ENCODE data around the gene CSF2RB.

Gene CSF2RB

DNA sequence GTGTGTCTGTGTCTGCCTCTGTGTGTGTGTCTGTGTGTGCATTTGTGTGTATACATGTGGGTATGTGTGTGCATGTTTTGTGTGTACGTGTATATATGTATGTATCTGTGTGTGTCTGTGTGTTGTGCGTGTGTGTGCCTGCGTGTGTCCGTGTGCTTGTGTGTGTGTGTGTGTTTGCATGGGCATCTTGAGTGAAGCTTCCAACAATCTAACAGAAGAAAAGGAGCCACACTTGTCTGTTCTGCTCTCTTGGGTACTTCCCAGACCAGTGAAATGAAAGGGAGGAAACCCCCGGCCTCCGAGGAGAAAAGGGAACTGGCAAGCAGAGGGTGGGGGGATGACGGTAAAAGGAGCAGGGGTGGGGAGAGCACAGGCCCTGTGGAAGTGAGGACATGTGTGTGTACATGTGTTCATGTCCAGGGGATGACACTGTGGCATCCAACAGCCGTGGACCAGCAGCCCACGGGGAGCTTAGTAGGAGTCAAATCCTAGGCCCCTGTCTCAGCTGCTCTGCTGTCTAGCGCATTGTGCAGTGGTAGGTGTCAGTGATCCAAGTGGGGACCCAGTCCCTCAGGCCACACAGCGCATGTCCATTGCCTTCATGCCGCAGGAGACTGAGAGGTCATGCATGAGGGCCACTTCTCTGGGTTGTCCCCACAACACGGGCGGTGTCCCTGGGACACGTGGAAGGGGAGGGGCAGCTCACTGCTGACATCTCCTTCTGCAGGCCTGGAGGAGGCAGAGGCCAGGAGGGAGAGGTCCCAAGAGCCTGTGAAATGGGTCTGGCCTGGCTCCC lies 8.1 kb downstream of the CSF2RB start:
- DNase-seq (ENCODE audit: low spot score) = no peak

DNA sequence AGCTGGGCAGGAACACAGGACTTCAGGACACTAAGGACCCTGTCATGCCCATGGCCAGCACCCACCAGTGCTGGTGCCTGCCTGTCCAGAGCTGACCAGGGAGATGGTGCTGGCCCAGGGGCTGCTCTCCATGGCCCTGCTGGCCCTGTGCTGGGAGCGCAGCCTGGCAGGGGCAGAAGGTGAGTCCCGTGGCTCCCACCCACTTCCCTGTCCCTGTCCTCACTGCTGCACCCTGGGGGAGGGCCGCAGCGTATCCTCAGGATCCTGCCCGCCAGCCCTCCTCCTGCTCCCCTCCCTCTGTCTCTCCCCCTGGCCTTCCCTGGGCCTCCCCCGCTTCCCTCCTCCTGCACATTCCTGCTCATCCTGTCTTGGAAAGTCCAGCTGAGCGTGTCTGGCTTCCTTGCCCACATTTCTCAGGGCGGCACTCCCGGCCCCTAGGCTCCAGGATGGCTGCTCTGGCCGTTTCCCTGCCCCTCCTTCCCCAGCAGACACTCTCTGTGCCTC lies 8.7 kb downstream of the CSF2RB start:
- no peak for DNase-seq (ENCODE audit: low spot score)

DNA sequence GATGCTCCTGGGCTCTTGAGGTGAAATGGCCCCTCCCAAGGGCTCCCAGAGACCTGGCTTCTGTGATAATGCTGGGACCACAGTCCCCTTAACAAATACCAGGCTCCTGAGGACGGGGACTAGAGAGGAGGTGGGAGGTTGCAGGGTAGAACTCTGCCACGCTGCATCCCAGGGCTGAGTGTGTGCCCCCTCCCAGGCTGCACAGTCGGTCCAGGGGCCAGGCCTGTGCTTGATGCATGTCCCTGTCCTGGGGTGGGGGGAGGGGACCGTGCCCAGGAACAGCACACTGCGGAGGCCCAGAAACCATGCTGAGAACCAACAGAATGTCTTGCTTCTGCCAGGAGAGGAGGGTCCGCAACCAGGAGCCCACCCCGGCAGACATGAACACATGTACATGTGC lies 9.3 kb downstream of the CSF2RB start:
- DNase-seq (ENCODE audit: low spot score) = no peak

DNA sequence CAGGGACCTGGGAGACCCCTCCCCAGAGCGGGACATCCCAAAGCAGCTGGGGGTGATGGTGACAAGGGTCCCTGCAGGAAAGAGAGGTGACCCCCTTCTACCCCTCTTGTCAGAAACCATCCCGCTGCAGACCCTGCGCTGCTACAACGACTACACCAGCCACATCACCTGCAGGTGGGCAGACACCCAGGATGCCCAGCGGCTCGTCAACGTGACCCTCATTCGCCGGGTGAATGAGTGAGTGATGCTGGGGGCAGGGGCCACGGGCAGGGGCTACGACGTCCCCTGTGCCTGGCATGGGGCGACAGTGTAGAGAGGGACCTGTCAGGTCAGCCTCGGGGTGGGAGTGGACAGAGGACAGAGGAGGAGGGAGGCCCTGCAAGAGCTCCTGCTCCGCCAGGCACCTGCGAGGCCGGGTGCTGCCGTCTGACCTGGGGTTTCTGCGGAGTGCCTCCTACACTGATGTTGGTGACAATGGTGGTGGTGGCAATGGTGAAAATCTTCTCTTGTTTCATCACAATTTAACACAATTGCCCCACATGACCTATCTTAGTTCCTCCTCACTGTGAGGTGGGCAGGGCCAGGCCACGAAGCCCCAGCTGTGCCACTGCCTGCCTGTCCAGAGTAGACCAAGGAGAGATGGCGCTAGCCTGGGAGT lies 9.8 kb downstream of the CSF2RB start:
- no peak for DNase-seq (ENCODE audit: low spot score)

DNA sequence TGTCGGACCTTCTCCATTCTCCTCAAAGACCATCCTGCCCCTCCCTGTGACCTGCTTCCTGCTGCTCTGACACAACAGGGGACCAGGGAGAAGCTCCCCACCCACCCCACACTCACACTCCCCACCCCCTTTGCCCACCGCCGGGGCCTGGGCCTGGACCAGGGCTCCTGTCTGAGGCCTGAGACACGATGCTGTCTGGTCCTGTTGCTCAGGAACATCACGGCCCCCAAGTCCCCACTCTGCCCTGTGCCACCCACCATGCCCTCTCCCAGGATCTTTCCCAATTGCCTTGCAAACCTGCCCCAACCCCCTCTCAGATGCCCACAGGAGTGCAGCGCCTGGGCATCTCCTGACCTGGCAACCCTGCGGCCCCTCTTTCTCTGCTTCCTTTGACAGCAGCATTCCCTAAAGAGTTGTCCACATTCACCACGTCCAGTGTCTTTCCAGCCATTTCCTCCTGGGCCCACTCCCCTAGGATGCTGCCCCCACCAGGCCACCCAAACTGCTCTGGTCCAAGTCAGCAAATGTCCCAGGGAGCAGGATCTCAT lies 10.8 kb downstream of the CSF2RB start:
- DNase-seq (ENCODE audit: low spot score) = no peak

DNA sequence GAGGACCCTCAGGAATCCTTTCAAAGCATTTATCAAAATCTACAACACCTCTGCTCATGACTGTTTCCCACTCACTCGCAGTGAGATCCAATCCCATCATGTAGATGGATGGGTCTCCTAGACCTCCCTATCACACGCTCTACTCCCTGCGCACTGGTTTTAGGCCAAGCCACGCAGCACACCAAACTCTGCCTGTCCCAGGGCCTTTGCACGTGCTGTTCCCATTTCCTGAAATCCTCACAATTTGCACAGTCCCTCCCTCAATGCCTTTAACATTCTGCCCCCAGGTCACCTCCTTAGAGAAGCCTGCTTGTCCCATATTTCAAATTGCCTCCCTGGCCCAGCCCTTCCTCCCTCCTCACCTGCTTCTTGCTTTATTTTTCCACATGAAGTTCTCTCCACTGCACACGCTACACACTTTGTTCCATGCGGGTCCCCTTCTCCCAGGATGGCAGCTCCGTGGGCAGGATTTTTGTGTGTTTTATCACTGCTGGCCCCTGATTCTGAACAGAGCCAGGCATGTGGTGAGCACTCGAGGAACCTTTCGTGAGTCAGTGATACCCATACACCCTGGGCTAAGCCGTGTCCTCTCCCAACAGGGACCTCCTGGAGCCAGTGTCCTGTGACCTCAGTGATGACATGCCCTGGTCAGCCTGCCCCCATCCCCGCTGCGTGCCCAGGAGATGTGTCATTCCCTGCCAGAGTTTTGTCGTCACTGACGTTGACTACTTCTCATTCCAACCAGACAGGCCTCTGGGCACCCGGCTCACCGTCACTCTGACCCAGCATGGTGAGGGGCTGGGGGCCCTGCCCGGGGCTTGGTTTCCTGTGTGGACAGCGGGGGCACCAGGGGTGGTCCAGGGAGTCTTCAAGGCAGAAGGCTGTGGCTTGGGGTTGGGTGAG lies 12.2 kb downstream of the CSF2RB start:
- DNase-seq (ENCODE audit: low spot score) = no peak

DNA sequence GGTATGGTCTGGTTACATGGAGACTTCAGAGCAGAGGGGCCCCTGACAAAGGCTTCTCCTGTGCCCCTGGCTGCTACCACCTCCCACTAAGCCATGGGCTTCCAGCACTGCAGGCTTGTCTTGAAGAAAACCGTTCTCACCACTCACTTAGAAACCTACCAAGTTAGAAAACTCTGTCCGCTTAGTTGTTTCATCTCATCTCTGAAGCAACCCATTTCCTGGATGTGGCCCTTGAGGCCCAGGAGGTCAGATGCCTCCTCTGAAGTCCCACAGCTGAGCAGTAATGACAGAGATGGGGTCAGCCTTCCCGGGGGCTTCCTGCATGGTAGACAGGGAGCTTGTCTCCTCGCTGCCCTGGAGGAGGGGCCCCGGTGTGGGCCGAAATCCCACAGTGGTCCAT lies 12.9 kb downstream of the CSF2RB start:
- DNase-seq (ENCODE audit: low spot score) = no peak

DNA sequence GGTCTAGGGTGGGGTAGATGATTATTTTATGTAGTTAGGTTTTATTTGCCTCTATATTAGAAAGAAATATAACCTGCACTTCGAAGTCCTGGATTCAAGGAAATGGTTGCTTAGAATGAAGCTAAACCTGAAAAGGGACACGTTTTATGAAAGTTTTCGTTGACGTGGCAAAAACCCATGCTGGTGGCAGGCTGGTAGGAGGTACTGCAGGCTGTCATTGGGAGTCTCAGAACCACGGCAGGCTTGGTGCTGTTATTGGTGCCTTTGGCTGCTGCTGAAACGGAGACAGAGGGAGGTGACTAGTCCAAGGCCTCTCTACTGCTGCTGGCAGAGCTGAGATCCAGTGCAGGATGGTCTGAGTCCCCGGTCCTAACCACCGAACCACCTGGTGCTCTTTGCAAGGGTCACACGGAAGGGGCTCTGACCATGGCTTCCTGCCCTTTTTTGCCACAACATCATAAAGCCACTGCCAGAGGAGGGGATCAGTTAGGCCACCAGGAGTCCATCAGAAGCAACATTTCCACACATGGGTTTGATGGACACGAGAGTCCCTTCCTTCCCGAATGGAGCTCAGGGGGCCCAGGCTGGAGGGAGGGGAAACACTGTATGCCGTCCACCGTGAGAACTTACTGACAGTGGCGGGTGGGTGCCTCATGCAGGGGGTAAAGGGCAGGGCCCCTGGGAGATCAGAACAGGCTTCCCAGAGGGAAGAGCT lies 13.4 kb downstream of the CSF2RB start:
- no peak for DNase-seq (ENCODE audit: low spot score)

DNA sequence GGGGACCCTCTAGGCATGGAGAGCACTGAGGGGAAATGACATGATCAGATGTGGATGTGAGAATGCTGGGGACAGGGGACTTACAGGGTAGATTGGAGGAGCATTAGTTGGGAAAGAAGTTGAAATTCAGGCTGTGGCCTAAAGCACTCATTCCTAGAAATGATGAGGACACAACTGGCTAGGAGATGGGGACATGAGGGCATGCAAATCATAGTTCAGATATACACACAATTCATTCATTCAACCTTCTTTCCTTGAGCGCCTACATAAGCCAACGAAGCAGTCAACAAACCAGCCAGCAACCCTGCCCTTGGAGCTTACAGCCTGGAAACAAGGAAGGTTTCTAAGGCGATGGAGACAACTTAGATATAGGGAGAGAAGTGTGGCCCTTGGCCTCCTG lies 14.2 kb downstream of the CSF2RB start:
- no peak for DNase-seq (ENCODE audit: low spot score)

DNA sequence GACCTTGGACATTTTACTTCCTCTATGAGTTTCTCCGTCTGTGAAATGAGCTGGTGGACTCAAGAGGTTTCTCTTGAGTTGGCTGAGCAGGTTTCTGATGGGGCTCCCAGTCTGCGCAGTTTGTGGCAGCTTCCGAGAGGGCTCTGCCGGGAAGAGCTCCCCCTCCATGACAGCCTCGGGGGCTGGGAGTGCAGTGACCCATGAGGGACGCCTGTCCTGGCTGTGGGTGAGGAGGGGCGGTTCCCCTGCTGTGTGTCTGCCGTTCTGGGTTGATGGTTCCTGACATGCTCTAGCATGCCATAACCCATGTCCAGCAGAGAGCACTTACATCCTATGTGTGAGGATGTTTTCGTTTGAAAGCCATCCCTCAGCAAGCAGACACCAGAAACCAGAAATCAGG lies 14.8 kb downstream of the CSF2RB start:
- DNase-seq (ENCODE audit: low spot score) = no peak

DNA sequence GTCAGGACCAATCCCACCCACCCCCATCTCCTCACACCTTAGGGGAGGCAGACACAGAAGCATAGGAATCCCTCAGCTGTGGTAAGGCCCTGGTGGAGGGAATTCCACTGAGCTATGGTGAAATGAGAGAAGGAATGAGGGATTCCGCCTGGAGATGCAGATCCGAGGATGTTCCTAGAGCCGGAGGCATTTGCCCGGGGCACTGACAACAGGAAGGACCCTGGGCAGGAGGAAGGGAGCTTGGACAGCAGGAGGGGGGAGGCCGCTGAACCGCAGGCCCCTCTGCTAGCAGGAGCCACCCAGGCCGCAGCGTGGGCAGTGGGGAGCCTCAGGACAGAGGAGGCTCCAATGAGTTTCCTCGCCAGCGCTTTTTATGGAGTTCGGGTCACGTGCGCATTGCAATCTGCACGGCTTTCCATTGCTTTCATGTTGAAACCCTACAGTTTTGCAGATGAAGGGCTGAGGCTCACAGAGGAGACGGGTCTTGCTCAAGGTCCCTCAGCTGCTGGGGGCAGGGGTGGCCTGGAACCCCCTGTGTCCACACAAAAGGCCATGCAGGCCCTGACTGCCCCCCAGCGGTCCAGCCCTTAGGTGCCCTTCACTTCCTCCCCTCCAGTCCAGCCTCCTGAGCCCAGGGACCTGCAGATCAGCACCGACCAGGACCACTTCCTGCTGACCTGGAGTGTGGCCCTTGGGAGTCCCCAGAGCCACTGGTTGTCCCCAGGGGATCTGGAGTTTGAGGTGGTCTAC lies 15.5 kb downstream of the CSF2RB start:
- no peak for DNase-seq (ENCODE audit: low spot score)

DNA sequence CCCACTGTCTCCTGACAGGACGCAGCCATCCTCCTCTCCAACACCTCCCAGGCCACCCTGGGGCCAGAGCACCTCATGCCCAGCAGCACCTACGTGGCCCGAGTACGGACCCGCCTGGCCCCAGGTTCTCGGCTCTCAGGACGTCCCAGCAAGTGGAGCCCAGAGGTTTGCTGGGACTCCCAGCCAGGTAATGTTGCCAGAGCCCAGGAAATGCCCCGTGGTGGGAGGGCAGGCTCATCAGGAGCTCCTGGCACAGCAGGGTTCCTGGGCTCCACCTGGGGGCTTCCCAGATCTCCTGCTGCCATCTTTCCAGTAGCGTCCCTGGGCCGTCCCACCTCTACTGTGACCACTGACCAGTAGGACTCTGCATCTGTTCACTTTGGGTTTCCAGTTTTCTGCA lies 16.2 kb downstream of the CSF2RB start:
- DNase-seq (ENCODE audit: low spot score) = no peak

DNA sequence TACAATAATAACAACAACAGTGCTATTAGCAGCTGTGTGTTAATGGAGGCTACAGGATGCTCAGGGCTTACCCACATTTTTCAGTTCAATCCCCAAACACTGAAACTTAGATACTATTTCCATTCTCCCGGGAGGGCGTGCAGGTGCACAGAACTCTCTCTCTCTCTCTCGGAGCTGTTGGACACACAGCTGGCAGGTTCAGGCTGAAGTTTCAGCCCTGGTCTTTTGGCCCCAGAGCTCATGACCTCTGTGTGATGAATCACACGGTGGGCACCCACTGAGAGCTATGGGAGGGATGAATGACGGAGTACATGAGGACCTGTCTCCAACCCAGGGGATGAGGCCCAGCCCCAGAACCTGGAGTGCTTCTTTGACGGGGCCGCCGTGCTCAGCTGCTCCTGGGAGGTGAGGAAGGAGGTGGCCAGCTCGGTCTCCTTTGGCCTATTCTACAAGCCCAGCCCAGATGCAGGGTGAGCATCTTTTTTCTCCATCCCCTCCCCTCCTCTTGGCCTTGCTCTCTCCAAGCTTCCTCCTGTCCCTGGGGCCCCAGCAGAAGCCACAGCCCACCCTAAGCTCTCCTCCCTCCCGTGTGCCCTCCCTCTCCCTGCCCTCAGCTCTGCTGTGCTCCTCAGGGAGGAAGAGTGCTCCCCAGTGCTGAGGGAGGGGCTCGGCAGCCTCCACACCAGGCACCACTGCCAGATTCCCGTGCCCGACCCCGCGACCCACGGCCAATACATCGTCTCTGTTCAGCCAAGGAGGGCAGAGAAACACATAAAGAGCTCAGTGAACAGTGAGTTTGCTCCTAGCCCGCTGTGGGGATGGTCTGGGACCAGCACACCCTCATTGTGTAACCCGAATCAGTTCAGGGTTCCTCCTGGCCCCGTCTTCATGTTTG lies 16.9 kb downstream of the CSF2RB start:
- no peak for DNase-seq (ENCODE audit: low spot score)

DNA sequence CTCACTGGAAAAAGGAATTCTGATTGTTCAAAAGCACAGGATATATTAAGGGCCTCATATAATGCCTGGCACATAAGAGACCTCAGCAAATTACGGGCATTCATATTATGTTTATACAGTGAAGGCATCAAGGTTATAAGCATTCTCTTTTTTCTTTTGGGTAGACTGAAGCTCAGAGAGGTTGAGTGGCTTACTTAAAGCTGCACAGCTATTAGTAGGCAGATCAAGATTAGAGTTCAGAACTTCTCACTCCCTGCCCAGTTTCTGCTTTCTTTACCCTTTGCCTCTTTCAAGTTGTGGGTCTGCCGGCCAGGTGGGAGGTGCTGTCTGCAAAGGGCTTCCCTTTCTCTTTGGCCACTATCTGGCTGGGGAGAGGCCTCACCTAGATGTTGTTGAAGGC lies 18.0 kb downstream of the CSF2RB start:
- DNase-seq (ENCODE audit: low spot score) = no peak

DNA sequence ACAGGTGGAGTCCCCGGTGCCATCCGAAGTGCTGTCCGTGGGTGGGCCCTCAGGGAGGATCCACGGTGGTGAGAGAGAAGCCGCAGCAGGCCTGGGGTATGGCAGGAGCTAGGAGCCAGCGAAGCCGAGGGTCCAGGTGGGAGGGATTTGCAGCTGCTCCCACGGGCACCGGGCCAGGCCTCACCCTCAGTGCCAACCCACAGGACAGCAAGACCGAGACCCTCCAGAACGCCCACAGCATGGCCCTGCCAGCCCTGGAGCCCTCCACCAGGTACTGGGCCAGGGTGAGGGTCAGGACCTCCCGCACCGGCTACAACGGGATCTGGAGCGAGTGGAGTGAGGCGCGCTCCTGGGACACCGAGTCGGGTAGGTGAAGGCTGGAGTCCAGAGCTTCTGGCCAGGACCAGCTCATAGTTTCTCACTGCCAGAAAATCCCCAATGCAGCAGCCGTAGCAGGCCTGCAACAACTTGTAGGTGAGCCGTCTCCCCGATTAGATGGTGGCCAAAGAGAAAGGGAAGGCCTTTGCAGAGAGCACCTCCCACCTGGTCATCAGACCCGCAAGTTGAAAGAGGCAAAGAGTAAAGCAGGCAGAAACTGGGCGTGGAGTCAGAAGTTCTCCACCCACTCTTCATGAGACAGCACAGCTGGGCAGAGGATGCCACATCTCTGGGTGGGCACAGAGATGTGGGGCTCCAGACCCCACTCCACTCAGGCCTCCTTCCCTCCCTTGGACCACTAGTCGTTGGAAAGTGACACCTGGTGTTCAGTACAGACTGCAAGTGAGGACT lies 20.4 kb downstream of the CSF2RB start:
- no peak for DNase-seq (ENCODE audit: low spot score)

DNA sequence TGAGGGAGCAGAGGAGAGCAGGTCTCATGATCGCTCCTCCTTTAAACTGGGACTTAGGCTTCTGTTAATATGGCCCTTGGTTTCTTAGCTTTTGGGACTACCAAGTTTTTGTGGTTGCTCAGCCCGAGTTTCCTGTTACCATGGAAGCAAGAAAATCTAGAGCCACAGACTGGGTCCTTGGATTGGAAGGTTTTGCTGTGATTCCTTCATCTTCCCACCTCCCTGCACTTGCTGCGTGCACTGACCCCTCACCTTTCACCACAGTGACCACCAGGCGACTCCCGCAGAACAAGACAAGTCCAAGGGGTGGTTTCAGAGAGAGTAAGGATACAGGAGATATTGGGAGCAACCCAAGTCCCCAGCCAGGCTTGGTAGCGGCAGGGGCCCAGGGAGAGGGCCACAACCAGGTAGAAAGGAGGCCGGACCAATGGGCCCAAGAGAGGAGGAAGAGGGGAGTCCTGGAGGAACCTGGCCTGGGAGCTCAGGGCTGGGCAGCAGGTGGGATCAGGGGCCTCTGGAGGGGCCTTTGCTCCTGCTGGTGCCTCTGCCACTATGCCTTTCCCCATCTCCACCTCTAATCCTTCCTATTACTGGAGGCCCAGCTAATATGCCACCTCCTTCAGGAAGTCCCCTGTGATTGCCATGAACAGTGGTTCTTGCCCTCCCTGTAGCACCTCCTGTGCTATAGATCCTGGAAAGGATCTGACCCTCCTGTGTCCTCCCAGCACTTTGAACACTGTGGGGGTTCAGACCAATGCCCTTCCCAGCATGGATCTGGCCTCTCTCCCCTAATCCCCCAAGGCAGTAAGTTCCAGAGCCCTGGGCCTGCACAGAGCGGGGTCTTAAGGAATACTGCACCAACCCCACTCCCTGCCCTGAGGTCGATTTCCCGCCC lies 21.2 kb downstream of the CSF2RB start:
- DNase-seq (ENCODE audit: low spot score) = no peak

DNA sequence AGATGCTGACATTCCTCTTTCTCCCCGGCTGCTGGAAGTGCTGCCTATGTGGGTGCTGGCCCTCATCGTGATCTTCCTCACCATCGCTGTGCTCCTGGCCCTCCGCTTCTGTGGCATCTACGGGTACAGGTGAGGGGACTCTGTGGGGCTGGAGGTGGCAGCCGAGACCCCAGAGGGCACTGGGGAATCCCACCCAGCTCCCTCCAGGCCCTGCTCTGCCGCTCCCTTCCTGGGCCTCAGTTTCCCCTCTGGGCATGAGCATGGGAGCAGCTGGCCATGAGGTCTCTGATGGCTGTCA lies 21.8 kb downstream of the CSF2RB start:
- no peak for DNase-seq (ENCODE audit: low spot score)

DNA sequence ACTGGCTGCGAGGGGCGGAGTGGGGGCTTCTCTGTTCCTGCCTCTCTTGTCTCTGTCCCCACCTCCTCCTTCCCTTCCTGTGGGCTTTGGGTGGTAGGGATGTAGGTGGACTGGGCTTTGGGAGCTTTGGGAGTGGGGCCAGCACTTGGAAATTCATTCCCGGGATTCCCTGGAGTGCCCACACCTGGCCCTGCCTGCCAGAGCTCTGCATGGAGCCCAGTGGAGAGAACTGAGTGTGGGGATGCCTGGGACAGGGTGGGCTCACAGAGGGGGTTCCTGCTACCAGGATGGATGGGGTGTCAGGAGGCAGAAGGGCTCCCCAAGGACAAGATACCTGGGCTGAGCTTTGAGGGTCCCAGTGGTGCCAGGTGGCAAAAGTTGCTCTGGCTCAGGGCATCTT lies 22.3 kb downstream of the CSF2RB start:
- no peak for DNase-seq (ENCODE audit: low spot score)
